Body of pancreas (tissue), 4 donors: ENCODE measurements around the gene TLCD3B.

Experiments
- CTCF ChIP-seq, 7 experiments: fragments of 450-650 bp in 4 of 7; fragments of 200-600 bp in 3 of 7; sonication (generic) in 3 of 7; IDR thresholded peaks; one replicate each; pipeline ENCODE4 v1.5.1; 2016 to 2019; ENCODE audit warnings: antibody characterized with exemption in 7 of 7
- POLR2A ChIP-seq, 3 donors: fragments of 450-650 bp; IDR thresholded peaks; one replicate each; pipeline ENCODE4 v1.6.1; 2016; ENCODE audit warnings: antibody characterized with exemption in 3 of 3, mild to moderate bottlenecking in 2 of 3

- TF ChIP-seq CTCF (IDR thresholded peaks at IDR 0.05) (no peak), POLR2A (IDR thresholded peaks at IDR 0.05) (no peak)
Observed at GRCh38 chr16:30000735-30001631, 30.1 kb downstream of the TLCD3B start.
